Measurements from ENCODE around the gene ACRV1.
"Not testable (repeated sequence)": the region's sequence is repeated elsewhere in the genome, so short reads cannot be mapped to it uniquely, and the experiment has no call there.

The ACRV1 gene

DNA sequence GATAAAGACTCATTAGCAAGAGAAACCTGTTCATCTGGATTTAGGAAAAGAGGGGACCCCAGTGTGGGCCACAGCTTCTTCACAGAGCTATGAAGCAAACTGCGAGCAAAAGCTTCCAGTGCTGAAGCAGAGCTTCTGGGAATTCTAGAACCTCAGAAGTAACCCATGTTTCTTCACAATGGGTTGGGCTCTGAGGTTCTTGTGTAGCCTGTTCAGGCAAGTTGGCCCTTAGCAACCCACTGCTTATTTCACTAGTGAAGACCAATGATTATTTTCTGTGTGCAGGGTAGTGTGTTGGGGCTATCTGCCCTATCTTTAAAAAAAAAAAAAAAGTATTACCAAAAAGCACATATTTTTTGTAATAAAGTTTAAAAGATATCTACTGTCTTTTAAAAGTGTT is at the start of gene ACRV1:
ACRV1 (minus strand) TSS at position 101 of the 400 bp plus-strand sequence; CDS start at position 34, 67 bp downstream.
- TF ChIP-seq, protein P1, sequence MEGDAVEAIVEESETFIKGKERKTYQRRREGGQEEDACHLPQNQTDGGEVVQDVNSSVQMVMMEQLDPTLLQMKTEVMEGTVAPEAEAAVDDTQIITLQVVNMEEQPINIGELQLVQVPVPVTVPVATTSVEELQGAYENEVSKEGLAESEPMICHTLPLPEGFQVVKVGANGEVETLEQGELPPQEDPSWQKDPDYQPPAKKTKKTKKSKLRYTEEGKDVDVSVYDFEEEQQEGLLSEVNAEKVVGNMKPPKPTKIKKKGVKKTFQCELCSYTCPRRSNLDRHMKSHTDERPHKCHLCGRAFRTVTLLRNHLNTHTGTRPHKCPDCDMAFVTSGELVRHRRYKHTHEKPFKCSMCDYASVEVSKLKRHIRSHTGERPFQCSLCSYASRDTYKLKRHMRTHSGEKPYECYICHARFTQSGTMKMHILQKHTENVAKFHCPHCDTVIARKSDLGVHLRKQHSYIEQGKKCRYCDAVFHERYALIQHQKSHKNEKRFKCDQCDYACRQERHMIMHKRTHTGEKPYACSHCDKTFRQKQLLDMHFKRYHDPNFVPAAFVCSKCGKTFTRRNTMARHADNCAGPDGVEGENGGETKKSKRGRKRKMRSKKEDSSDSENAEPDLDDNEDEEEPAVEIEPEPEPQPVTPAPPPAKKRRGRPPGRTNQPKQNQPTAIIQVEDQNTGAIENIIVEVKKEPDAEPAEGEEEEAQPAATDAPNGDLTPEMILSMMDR (IDR thresholded peaks at IDR 0.05; ENCODE audit: borderline replicate concordance, insufficient read depth, low read depth, low read length) = no peak
- H3K4me3 ChIP-seq (ENCODE audit: low read depth, low read length) = no peak within 1 kb of the TSS

GRCh38 chr11:125728969-125729368 is 48.3 kb upstream of the ACRV1 start:
- TF ChIP-seq, protein P1 (IDR thresholded peaks at IDR 0.05; ENCODE audit: borderline replicate concordance, insufficient read depth, low read depth, low read length) = no peak
- no peak overlapping the region for H3K4me3 ChIP-seq (ENCODE audit: low read depth, low read length)

DNA sequence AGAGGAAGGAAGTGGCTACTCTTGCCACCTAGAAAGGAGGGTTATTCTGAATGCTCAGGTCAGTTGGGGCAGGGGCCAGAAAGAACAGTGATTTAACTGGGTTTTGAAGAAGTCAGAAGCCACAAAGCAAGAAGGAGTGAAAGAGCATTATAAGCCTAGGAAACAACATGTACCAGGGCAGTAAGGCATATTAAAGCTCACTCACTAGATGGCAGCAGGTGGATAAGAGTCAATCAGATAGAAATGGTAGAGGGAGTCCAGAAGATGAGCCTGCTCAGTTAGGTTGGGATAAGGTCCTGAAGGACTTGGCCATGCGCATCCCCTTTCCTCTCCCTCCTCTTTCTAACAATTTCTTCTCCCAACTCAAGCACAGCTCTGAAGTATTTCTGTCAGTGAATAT is 43.5 kb upstream of the ACRV1 start:
- no peak overlapping the region for H3K4me3 ChIP-seq (ENCODE audit: low read depth, low read length)
- TF ChIP-seq, protein P1 (IDR thresholded peaks at IDR 0.05; ENCODE audit: borderline replicate concordance, insufficient read depth, low read depth, low read length) = no peak

- TF ChIP-seq, protein P1 (IDR thresholded peaks at IDR 0.05; ENCODE audit: borderline replicate concordance, insufficient read depth, low read depth, low read length) = no peak
Observed at GRCh38 chr11:125720781-125721180, 40.1 kb upstream of the ACRV1 start.

GRCh38 chr11:125704686-125705085 is 24.0 kb upstream of the ACRV1 start:
- not testable (repeated sequence) for H3K4me3 ChIP-seq (ENCODE audit: low read depth, low read length)

More at GRCh38 chr11:125720781-125721180, 40.1 kb upstream of the ACRV1 start:
- no peak overlapping the region for H3K4me3 ChIP-seq (ENCODE audit: low read depth, low read length)

GRCh38 chr11:125701858-125702621 is 21.4 kb upstream of the ACRV1 start:
- no peak overlapping the region for H3K4me3 ChIP-seq (ENCODE audit: low read depth, low read length)
- TF ChIP-seq, protein P1 (IDR thresholded peaks at IDR 0.05; ENCODE audit: borderline replicate concordance, insufficient read depth, low read depth, low read length) = no peak

DNA sequence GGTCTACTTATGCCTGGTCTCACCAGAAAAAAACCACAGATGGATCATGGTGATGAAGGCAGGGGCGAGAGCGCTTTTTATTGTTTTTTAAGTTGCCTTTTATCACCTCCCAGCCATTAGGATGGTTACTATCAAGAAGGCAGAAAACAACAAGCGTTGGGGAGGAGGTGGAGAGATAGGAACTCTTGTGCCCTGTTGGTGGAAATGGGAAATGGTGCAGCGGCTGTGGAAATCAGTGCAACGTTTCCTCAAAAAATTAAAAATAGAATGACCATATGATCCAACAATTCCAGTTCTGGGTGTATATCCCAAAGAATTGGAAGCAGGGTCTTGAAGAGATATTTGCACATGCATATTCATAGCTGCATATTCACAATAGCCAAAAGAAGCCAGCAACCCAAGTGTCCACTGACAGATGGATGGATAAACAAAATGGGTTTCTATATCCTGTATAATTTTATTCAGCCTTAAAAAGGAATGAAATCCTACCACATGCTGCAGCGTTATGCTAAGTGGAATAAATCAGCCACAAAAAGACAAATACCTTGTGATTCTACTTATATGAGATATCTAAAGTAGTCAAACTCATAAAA is 20.5 kb upstream of the ACRV1 start:
- H3K4me3 ChIP-seq (ENCODE audit: low read depth, low read length) = no peak overlapping the region
- TF ChIP-seq, protein P1 (IDR thresholded peaks at IDR 0.05; ENCODE audit: borderline replicate concordance, insufficient read depth, low read depth, low read length) = no peak
